Spinal cord (tissue), 10 donors: ENCODE measurements around the gene IRF3. TPM values are rescaled to one million over a fixed set of nuclear protein-coding genes. Genes with fewer than 3 reads are reported as not detected.

Source experiments
- DNase-seq, 6 donors: peaks; one replicate each; pipeline versions ENCODE4 v3.0.0 to v3.0.0-alpha.2; 2013 to 2015; ENCODE audit warnings: low spot score in 6 of 6, low read depth in 4 of 6
- H3K27ac ChIP-seq: one replicate; pipeline ENCODE4 v1.5.1; 2013; ENCODE audit warnings: low read depth, low read length, control low read depth
- H3K27me3 ChIP-seq: one replicate; pipeline ENCODE4 v1.6.1; 2013; ENCODE audit warnings: low read length; ENCODE audit not compliant: control insufficient read depth, insufficient read depth
- H3K36me3 ChIP-seq: one replicate; pipeline ENCODE4 v1.6.1; 2013; ENCODE audit warnings: low read length; ENCODE audit not compliant: control insufficient read depth, insufficient read depth
- H3K4me1 ChIP-seq: one replicate; pipeline ENCODE4 v1.6.1; 2013; ENCODE audit warnings: low read length; ENCODE audit not compliant: control insufficient read depth, insufficient read depth
- H3K4me3 ChIP-seq: one replicate; pipeline ENCODE4 v1.5.1; 2013; ENCODE audit warnings: low read depth, low read length, control low read depth
- H3K9me3 ChIP-seq: one replicate; pipeline ENCODE4 v1.6.1; 2013; ENCODE audit warnings: low read length; ENCODE audit not compliant: control insufficient read depth, insufficient read depth
- WGBS: methylation state at CpG from one replicate; pipeline ENCODE4 v1.1.5; 2013; ENCODE audit warnings: missing lambda C conversion rate; ENCODE audit not compliant: insufficient coverage; 5-methylcytosine and 5-hydroxymethylcytosine counted together
- polyA plus RNA-seq, 2 donors: library from polyadenylated mRNA; unstranded; fragments of 120-200 nt; gene quantifications; one replicate each; pipeline ENCODE4 v1.2.1, GENCODE V29; 2013; ENCODE audit not compliant: insufficient read length in 2 of 2
- total RNA-seq, 2 donors: library from RNA; depleted of rRNA in 1 of 2; stranded (reverse); fragments of 120-200 nt in 1 of 2; fragments of >200 nt in 1 of 2; gene quantifications; one replicate each; pipeline versions ENCODE4 v1.2.3 to v1.2.4, GENCODE V29; 2013 to 2014
- donor health status: healthy.

Gene IRF3
- total and polyA plus RNA-seq, 4 donors, result 21.8 to 63.9 (median 45.3) TPM

- no peaks in the 10 kb centered on the region for H3K27me3 ChIP-seq
- no peak overlapping the region for H3K27ac ChIP-seq
- H3K9me3 ChIP-seq, result no peaks in the 10 kb centered on the region
- 95% methylated on average over 99 of the region's 110 CpGs for WGBS
- peaks cover 91% of the 10 kb centered on the region for H3K36me3 ChIP-seq
- no peak overlapping the region for H3K4me3 ChIP-seq
- no peak for DNase-seq
- no peaks in the 10 kb centered on the region for H3K4me1 ChIP-seq
Observed at GRCh38 chr19:49651820-49652550, 13.7 kb downstream of the IRF3 start.

GRCh38 chr19:49651029-49651819 is 14.4 kb downstream of the IRF3 start:
- Histone ChIP-seq H3K4me3 (no peak overlapping the region), H3K9me3 (no peaks in the 10 kb centered on the region), H3K27ac (no peak overlapping the region), H3K27me3 (no peaks in the 10 kb centered on the region), H3K4me1 (no peaks in the 10 kb centered on the region), H3K36me3 (peaks cover 91% of the 10 kb centered on the region)
- 96% methylated on average over 62 of the region's 72 CpGs for WGBS
- DNase-seq, result no peak

- DNase-seq, result no peak
- WGBS, result 94% methylated on average over 11 of the region's 17 CpGs
- Histone ChIP-seq H3K27me3 (no peaks in the 10 kb centered on the region), H3K9me3 (no peaks in the 10 kb centered on the region), H3K4me3 (no peak overlapping the region), H3K27ac (no peak overlapping the region), H3K4me1 (peaks cover 13% of the 10 kb centered on the region), H3K36me3 (peaks cover 67% of the 10 kb centered on the region)
Observed at GRCh38 chr19:49646586-49646985, 19.1 kb downstream of the IRF3 start.

- Histone ChIP-seq H3K27me3 (no peaks in the 10 kb centered on the region), H3K4me3 (no peak overlapping the region), H3K4me1 (peaks cover 19% of the 10 kb centered on the region), H3K27ac (no peak overlapping the region), H3K9me3 (no peaks in the 10 kb centered on the region), H3K36me3 (peaks cover 62% of the 10 kb centered on the region)
- DNase-seq, result no peak
- 94% methylated on average over 12 of the region's 13 CpGs for WGBS
Observed at GRCh38 chr19:49645995-49646394, 19.7 kb downstream of the IRF3 start.

GRCh38 chr19:49645592-49645991 is 20.1 kb downstream of the IRF3 start:
- DNase-seq, result no peak
- Histone ChIP-seq H3K27ac (no peak overlapping the region), H3K4me1 (peaks cover 23% of the 10 kb centered on the region), H3K4me3 (no peak overlapping the region), H3K27me3 (no peaks in the 10 kb centered on the region), H3K36me3 (peaks cover 58% of the 10 kb centered on the region), H3K9me3 (no peaks in the 10 kb centered on the region)
- 98% methylated on average over 11 of the region's 11 CpGs for WGBS

- H3K9me3 ChIP-seq, result no peaks in the 10 kb centered on the region
- DNase-seq, result no peak
- no peak overlapping the region for H3K27ac ChIP-seq
- peaks cover 39% of the 10 kb centered on the region for H3K4me1 ChIP-seq
- no peak overlapping the region for H3K4me3 ChIP-seq
- H3K36me3 ChIP-seq, result peaks cover 40% of the 10 kb centered on the region
- whole genome bisulfite sequencing, result 81% methylated on average over 2 of the region's 2 CpGs
- no peaks in the 10 kb centered on the region for H3K27me3 ChIP-seq
Observed at GRCh38 chr19:49643466-49643865, 22.2 kb downstream of the IRF3 start.

- peak in 1 of 6 donors; percentile 42 for DNase-seq
- WGBS, result 2% methylated on average over 3 of the region's 5 CpGs
- peaks cover 2% of the 10 kb centered on the region for H3K27me3 ChIP-seq
- H3K4me3 ChIP-seq, result peak overlapping the region; percentile 99
- peaks cover 46% of the 10 kb centered on the region for H3K4me1 ChIP-seq
- no peaks in the 10 kb centered on the region for H3K9me3 ChIP-seq
- H3K27ac ChIP-seq, result peak overlapping the region; percentile 100
- H3K36me3 ChIP-seq, result peaks cover 31% of the 10 kb centered on the region
Observed at GRCh38 chr19:49642492-49643035, 23.1 kb downstream of the IRF3 start.

- peak within 1 kb of the TSS; percentile 99 for H3K4me3 ChIP-seq
- H3K36me3 ChIP-seq, result peaks cover 24% of the 10 kb centered on the region
- H3K9me3 ChIP-seq, result no peaks in the 10 kb centered on the region
- H3K27me3 ChIP-seq, result peaks cover 2% of the 10 kb centered on the region
- H3K4me1 ChIP-seq, result peaks cover 48% of the 10 kb centered on the region
- peak; percentile 93 to 100 (median 98) for DNase-seq
- under 1% methylated on average over 87 of the region's 87 CpGs for WGBS
- peak within 1 kb of the TSS; percentile 100 for H3K27ac ChIP-seq
Observed at GRCh38 chr19:49641688-49642491, 23.8 kb downstream of the IRF3 start, which contains the start of gene SCAF1. Gene SCAF1 (plus strand): TSS chr19:49642209. CDS start chr19:49645027, 2,818 bp downstream.
